Uterus (tissue), 4 donors: ENCODE measurements around the gene MAJIN. TPM values are rescaled to one million over a fixed set of nuclear protein-coding genes. Genes with fewer than 3 reads are reported as not detected.

Experiments used
- DNase-seq, 2 donors: peaks; one replicate each; pipeline ENCODE4 v3.0.0-alpha.2; 2019 to 2020
- H3K27ac ChIP-seq, 2 donors: fragments of 200-600 bp; sonication (generic); 1 replicate in 1 of 2; 2 replicates in 1 of 2; pipeline ENCODE4 v1.5.1; 2016 to 2018
- H3K27me3 ChIP-seq, 2 donors: fragments of 200-600 bp; sonication (generic); one replicate each; pipeline ENCODE4 v1.5.1; 2018 to 2019; ENCODE audit warnings: control low read depth in 1 of 2
- H3K36me3 ChIP-seq, 2 donors: fragments of 200-600 bp; sonication (generic); one replicate each; pipeline ENCODE4 v1.5.1; 2019; ENCODE audit warnings: control low read depth in 1 of 2
- H3K4me1 ChIP-seq, 2 donors: fragments of 200-600 bp; sonication (generic); one replicate each; pipeline ENCODE4 v1.5.1; 2018 to 2019; ENCODE audit warnings: control low read depth in 1 of 2
- H3K4me3 ChIP-seq, 2 donors: fragments of 200-600 bp; sonication (generic); 1 replicate in 1 of 2; 2 replicates in 1 of 2; pipeline ENCODE4 v1.5.1; 2018 to 2019; ENCODE audit warnings: mild to moderate bottlenecking in 1 of 2
- H3K9me3 ChIP-seq, 2 donors: fragments of 200-600 bp; sonication (generic); one replicate each; pipeline ENCODE4 v1.5.1; 2019; ENCODE audit warnings: control low read depth in 1 of 2
- POLR2A ChIP-seq, 2 donors: fragments of 450-650 bp; IDR thresholded peaks; one replicate each; pipeline ENCODE4 v1.6.1; 2016; ENCODE audit warnings: antibody characterized with exemption in 2 of 2, mild to moderate bottlenecking in 1 of 2, moderate library complexity in 1 of 2
- intact Hi-C: fragments of 100-400 bp; cut with DNase I; formaldehyde crosslinking; loops from one replicate; pipeline ENCODE4 v1.15.1; 2023; ENCODE audit warnings: low total_unique reads
- total RNA-seq, 4 donors: library from RNA; depleted of rRNA in 3 of 4; stranded (reverse); fragments of >200 nt in 3 of 4; gene quantifications; one replicate each; pipeline versions ENCODE4 v1.1.0 to v1.2.4, GENCODE V29; 2014 to 2023
- TF ChIP-seq, protein P1 (sequence below), 4 experiments: fragments of 200-600 bp in 2 of 4; fragments of 450-650 bp in 2 of 4; sonication (generic) in 2 of 4; IDR thresholded peaks; one replicate each; pipeline ENCODE4 v1.5.1; 2016 to 2019; ENCODE audit warnings: antibody characterized with exemption in 4 of 4, mild to moderate bottlenecking in 2 of 4, moderate library complexity in 1 of 4
- donor health status: DM: yes; HTN: yes; CAD: no.

Gene MAJIN
- total RNA-seq, 4 donors from 2014 or later, result under 0.01 TPM; not detected in 3

DNA sequence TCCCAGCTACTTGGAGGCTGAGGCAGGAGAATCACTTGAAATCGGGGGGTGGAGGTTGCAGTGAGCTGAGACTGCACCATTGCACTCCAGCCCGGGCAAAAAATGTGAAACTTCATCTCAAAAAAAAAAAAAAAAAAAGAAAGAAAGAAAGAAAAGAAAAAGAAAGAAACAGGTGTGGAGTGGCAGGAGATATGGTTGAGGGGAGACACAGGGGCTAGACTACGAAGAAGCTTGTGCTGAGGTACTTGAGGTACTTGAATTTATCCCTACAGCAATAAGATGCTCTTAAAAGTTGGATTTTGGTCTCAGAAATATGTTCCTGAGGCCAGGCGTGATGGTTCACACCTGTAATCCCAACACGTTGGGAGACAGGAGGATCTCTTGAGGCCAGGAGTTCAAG, 2.2 kb upstream of the MAJIN start:
- no peak for TF ChIP-seq POLR2A (IDR thresholded peaks at IDR 0.05)
- TF ChIP-seq, protein P1, sequence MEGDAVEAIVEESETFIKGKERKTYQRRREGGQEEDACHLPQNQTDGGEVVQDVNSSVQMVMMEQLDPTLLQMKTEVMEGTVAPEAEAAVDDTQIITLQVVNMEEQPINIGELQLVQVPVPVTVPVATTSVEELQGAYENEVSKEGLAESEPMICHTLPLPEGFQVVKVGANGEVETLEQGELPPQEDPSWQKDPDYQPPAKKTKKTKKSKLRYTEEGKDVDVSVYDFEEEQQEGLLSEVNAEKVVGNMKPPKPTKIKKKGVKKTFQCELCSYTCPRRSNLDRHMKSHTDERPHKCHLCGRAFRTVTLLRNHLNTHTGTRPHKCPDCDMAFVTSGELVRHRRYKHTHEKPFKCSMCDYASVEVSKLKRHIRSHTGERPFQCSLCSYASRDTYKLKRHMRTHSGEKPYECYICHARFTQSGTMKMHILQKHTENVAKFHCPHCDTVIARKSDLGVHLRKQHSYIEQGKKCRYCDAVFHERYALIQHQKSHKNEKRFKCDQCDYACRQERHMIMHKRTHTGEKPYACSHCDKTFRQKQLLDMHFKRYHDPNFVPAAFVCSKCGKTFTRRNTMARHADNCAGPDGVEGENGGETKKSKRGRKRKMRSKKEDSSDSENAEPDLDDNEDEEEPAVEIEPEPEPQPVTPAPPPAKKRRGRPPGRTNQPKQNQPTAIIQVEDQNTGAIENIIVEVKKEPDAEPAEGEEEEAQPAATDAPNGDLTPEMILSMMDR (IDR thresholded peaks at IDR 0.05), result no peak
- Histone ChIP-seq H3K27ac (no peak overlapping the region), H3K27me3 (peaks cover 0 to 3% of the 10 kb centered on the region in 2 donors), H3K36me3 (no peaks in the 10 kb centered on the region), H3K4me3 (no peak overlapping the region), H3K9me3 (no peaks in the 10 kb centered on the region), H3K4me1 (peaks cover 0 to 6% of the 10 kb centered on the region in 2 donors)
- intact Hi-C loops, result no loop called here
- no peak for DNase-seq

DNA sequence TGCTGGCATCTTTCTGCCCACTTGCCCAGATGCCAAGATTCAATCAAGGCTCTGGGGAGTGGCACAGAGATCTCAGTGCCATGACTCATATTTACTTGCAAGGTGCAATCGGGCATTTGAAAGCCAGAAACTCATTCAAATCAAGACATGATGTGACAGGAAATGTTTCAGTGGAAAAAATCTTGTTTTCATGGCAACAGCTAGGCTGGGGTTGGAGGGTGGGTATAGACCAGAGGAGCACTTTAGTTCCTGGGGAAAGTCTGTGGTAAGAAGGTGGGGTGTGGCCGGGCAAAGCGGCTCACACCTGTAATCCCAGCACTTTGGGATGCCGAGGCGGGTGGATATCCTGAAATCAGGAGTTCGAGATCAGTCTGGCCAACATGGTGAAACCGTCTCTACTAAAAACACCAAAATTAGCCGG, 1.2 kb downstream of the MAJIN start:
- Histone ChIP-seq H3K4me3 (no peak overlapping the region), H3K36me3 (no peaks in the 10 kb centered on the region), H3K9me3 (no peaks in the 10 kb centered on the region), H3K27me3 (peaks cover 0 to 3% of the 10 kb centered on the region in 2 donors), H3K4me1 (peaks cover 0 to 6% of the 10 kb centered on the region in 2 donors), H3K27ac (no peak overlapping the region)
- TF ChIP-seq POLR2A (IDR thresholded peaks at IDR 0.05), result no peak
- TF ChIP-seq, protein P1 (IDR thresholded peaks at IDR 0.05), result no peak
- no peak for DNase-seq
- intact Hi-C loops, result no loop called here

DNA sequence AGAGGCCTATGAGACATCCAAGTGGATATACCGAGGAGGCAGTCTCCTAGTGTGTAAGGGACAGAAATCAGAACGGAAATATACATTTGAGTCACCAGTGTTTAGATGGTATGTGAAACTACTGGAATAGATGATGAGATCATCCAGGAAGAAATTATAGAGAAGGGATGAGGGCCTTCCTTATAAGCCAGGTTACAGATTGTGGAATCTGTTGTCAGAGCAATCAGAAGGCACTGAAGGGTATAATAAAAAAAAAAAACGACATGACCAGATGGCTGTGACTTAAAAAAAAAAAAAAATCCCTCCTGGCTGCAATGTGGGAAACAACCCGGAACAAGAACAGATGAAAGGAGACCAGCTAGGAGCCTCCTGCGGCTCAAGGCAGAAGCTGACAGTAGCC, 2.7 kb downstream of the MAJIN start:
- intact Hi-C loops, result no loop called here
- TF ChIP-seq, protein P1 (IDR thresholded peaks at IDR 0.05), result no peak
- no peak for TF ChIP-seq POLR2A (IDR thresholded peaks at IDR 0.05)
- no peaks in the 10 kb centered on the region for H3K36me3 ChIP-seq
- H3K27me3 ChIP-seq, result peaks cover 0 to 3% of the 10 kb centered on the region in 2 donors
- H3K27ac ChIP-seq, result no peak overlapping the region
- H3K9me3 ChIP-seq, result no peaks in the 10 kb centered on the region
- H3K4me3 ChIP-seq, result no peak overlapping the region
- H3K4me1 ChIP-seq, result peaks cover 0 to 6% of the 10 kb centered on the region in 2 donors
- DNase-seq, result no peak

DNA sequence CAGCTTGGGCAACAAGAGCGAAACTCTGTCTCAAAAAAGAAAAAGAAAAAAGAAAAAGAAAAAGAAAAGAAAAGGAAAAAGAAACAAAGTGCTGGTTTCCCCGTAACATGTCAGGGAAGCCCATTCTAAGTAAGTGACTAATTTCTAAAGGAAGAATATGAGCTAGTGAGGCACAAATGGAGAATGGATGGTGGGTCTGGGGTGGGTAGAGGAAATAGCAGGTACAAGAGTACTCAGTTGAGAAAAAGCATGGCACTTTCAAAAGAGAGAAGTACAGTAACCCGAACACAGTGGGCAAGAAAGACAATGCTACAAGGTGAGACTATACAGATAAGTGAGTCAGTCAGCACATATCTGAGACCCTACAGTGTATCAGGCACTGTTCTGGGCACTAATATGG, 4.5 kb downstream of the MAJIN start:
- no peak for DNase-seq
- intact Hi-C loops, result no loop called here
- Histone ChIP-seq H3K27me3 (peaks cover 0 to 3% of the 10 kb centered on the region in 2 donors), H3K4me3 (no peak overlapping the region), H3K9me3 (no peaks in the 10 kb centered on the region), H3K36me3 (no peaks in the 10 kb centered on the region), H3K4me1 (peaks cover 0 to 6% of the 10 kb centered on the region in 2 donors), H3K27ac (no peak overlapping the region)
- no peak for TF ChIP-seq POLR2A (IDR thresholded peaks at IDR 0.05)
- TF ChIP-seq, protein P1 (IDR thresholded peaks at IDR 0.05), result no peak

DNA sequence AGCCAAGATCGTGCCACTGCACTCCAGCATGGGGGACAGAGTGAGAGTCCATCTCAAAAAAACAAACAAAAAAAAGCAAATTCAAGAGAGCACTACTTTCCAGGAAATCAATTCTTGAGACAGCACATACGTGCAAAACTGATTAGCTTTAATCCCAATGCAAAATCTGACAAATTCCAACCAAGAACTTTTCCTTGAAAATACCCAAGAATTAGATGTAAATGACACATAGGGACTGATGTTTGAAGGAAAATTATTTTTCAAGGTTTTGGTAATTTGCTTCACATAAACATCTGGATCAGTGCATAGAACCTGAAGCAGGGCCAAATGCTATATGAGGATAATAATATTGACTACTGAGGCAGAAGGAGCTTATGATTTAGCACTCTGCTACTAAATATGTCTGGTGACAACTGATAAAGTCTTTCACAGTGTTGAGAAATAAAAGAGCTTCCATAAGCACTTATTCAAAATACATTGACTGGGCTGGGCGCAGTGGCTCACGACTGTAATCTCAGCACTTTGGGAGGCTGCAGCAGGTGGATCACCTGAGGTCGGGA, 8.8 kb downstream of the MAJIN start:
- Histone ChIP-seq H3K27me3 (no peaks in the 10 kb centered on the region), H3K4me1 (no peaks in the 10 kb centered on the region), H3K4me3 (no peak overlapping the region), H3K9me3 (no peaks in the 10 kb centered on the region), H3K27ac (no peak overlapping the region), H3K36me3 (no peaks in the 10 kb centered on the region)
- DNase-seq, result no peak
- TF ChIP-seq POLR2A (IDR thresholded peaks at IDR 0.05), result no peak
- TF ChIP-seq, protein P1 (IDR thresholded peaks at IDR 0.05), result no peak
- intact Hi-C loops, result no loop called here
